Transverse colon (tissue), 4 donors: Measurements from ENCODE around the gene ANK3.

Experiments
- EP300 ChIP-seq: sonication (generic); formaldehyde crosslinking; IDR thresholded peaks from one replicate; pipeline ENCODE4 v1.6.1; 2017; ENCODE audit warnings: antibody characterized with exemption, low read depth
- POLR2AphosphoS5 ChIP-seq, 3 donors: sonication (generic); formaldehyde crosslinking; IDR thresholded peaks; one replicate each; pipeline ENCODE4 v1.6.1; 2016; ENCODE audit warnings: antibody characterized with exemption in 3 of 3
- TF ChIP-seq, protein P1 (sequence below), 5 experiments: fragments of 200-600 bp in 3 of 5; fragments of 450-650 bp in 2 of 5; sonication (generic) in 3 of 5; IDR thresholded peaks; 1 replicate in 2 of 5; 2 replicates in 3 of 5; pipeline ENCODE4 v1.5.1; 2016 to 2017; ENCODE audit warnings: antibody characterized with exemption in 5 of 5, inconsistent platforms in 3 of 5, mild to moderate bottlenecking in 2 of 5, moderate library complexity in 1 of 5

- no peak for TF ChIP-seq EP300
- TF ChIP-seq, protein P1, sequence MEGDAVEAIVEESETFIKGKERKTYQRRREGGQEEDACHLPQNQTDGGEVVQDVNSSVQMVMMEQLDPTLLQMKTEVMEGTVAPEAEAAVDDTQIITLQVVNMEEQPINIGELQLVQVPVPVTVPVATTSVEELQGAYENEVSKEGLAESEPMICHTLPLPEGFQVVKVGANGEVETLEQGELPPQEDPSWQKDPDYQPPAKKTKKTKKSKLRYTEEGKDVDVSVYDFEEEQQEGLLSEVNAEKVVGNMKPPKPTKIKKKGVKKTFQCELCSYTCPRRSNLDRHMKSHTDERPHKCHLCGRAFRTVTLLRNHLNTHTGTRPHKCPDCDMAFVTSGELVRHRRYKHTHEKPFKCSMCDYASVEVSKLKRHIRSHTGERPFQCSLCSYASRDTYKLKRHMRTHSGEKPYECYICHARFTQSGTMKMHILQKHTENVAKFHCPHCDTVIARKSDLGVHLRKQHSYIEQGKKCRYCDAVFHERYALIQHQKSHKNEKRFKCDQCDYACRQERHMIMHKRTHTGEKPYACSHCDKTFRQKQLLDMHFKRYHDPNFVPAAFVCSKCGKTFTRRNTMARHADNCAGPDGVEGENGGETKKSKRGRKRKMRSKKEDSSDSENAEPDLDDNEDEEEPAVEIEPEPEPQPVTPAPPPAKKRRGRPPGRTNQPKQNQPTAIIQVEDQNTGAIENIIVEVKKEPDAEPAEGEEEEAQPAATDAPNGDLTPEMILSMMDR (IDR thresholded peaks at IDR 0.05) = no peak
- no peak for TF ChIP-seq POLR2AphosphoS5 (IDR thresholded peaks at IDR 0.05)
Observed at GRCh38 chr10:60382946-60383681, 6.6 kb downstream of the ANK3 start.
